Measurements from ENCODE around the gene BMPR1B.

The BMPR1B gene

GRCh38 chr4:94918543-94918942, 160.8 kb downstream of the BMPR1B start:
- no peak for DNase-seq

GRCh38 chr4:94920369-94920768, 162.6 kb downstream of the BMPR1B start:
- no peak for DNase-seq

- DNase-seq = no peak
Observed at GRCh38 chr4:94924566-94924965, 166.8 kb downstream of the BMPR1B start.

GRCh38 chr4:94925764-94926347, 168.1 kb downstream of the BMPR1B start:
- DNase-seq = no peak

- DNase-seq = no peak
Observed at GRCh38 chr4:94926936-94927335, 169.2 kb downstream of the BMPR1B start.

- DNase-seq = no peak
Observed at GRCh38 chr4:94927696-94928095, 169.9 kb downstream of the BMPR1B start.

GRCh38 chr4:94929696-94930095, 171.9 kb downstream of the BMPR1B start:
- DNase-seq = no peak

DNA sequence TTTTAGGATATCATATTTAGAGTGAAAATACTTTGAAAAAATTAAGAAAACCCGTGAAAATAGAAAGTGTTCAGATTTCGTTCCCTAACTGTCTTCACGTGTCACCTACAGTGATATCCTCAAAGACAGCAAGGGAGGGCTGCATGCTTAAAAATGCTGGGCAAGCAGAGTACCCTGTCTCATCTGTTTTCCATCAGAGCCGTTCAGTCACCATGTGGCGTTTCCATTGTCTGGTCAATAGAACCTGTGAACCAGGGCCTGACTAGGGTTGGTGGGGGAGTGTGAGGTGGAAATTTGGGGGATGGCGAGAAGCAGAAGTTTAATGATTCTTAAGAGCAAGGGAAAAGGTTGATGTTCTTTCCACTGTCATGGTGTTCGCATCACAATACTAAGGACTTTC, 173.9 kb downstream of the BMPR1B start:
- no peak for DNase-seq

DNA sequence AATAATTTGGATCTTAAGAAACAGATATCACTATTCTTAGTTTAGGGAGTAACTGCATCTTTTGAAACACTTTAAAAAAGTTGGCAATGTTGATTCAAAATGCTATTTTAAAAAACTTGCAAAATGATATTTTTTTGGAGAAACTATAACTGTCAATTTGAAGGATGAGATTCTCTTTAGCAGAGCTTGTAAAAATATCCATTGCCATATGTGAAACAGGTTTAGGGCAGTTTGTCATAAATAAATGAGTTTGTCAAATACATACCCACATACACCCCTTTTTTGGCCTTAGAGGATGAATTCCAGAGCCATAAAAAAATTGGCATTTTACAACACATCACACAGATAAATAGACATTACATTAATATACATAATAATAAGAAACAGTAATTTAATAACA, 174.6 kb downstream of the BMPR1B start:
- no peak for DNase-seq

- no peak for DNase-seq
Observed at GRCh38 chr4:94933799-94934198, 176.0 kb downstream of the BMPR1B start.

- DNase-seq = no peak
Observed at GRCh38 chr4:94934201-94934600, 176.4 kb downstream of the BMPR1B start.

GRCh38 chr4:94934864-94935263, 177.1 kb downstream of the BMPR1B start:
- no peak for DNase-seq

DNA sequence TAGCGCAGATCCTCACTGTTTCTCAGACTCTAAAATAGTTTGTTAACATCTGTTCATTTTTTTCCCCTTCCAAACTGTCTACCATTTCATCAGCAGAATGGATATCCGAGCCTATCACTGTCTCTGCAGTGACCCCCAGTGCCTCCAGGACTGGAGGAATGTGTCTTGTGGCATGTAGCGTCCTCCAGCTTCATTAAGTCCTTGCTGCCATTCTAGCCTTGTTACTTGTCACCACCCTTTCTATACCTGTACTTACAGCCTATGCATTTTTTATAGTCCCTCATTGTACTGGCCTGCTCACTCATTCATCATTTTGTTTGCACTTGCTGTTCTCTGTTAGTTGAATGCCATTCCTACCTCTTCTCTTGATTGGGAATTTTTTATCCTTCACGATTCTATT, 179.1 kb downstream of the BMPR1B start:
- DNase-seq = no peak

- no peak for DNase-seq
Observed at GRCh38 chr4:94939791-94940519, 182.2 kb downstream of the BMPR1B start.

DNA sequence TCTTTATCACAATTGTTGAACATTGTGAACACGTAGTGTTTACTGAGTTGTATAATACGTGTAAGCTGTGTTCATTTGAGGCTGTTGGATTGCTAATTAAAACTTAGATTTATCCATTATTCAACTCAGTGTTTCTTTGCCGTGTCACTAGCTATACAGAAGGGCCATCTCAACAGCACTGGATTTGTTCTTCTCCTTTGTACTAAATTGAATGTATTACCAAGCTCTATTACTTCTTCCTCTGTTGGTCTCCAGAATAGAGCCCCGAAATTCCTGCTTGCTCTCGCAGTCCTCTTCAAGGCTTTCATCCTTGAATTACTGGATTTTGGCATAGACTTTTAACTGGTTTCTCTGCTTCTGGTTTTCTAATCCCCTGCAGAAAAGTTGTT, 182.8 kb downstream of the BMPR1B start:
- DNase-seq = no peak

GRCh38 chr4:94941706-94942105, 184.0 kb downstream of the BMPR1B start:
- DNase-seq = no peak

DNA sequence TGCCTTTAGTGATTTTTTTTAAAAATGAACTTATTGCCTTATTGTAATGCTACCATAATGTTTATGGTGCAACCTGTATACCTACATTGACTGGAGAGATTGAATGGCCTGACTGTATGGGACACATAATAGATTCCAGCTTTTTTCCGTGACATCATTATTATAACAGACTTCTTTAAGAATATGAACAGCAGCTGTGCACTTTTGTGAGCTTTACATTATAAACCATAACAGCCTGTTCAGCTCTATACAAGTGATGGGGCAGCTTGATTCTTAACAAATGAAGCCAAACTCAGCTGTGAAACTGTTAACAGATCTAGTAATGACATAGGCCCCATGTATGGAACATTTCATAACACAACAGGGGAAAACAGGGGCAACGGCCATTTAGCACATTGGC, 187.0 kb downstream of the BMPR1B start:
- DNase-seq = no peak

DNA sequence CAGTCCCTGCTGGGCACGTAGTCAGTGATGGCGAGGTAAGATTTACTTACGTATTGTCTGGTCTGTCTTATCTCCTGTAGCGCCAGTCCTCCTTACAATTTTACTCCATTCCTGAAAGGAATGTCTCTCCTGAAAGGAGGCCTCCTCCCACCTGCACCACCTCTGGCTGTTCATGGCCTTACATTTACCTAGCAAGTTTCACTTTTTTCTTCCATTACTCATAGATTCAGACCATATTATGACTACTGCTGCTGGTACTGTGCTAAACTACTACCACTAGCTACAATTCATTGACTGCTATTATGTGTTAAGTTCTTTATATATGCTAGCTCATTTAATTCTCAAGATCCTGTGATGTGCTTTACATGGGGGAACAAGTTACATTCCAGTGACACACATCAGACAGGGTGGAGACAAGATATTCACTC, 189.9 kb downstream of the BMPR1B start:
- DNase-seq = no peak

DNA sequence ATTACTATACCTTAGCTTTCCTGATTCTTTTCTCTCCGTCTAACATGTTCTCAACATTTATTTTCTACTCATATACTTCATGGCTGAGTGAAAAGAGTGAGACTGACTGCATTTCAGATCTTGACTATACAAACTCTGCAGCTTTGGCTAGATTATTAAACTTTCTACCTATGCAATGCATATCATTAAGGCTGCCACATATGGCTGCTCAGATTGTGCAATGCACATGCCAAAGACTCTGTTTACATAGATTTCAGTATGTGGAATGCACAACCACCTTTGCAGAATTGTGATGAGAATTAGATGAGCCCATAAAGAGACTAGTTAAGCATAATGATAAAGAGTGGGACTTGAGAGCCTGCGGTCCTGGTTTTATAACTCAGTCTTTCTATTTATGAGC, 196.5 kb downstream of the BMPR1B start:
- no peak for DNase-seq

- peak in 1 of 2 experiments; percentile 27 for DNase-seq
Observed at GRCh38 chr4:94957030-94957429, 199.3 kb downstream of the BMPR1B start.

- no peak for DNase-seq
Observed at GRCh38 chr4:94959307-94959706, 201.6 kb downstream of the BMPR1B start.

DNA sequence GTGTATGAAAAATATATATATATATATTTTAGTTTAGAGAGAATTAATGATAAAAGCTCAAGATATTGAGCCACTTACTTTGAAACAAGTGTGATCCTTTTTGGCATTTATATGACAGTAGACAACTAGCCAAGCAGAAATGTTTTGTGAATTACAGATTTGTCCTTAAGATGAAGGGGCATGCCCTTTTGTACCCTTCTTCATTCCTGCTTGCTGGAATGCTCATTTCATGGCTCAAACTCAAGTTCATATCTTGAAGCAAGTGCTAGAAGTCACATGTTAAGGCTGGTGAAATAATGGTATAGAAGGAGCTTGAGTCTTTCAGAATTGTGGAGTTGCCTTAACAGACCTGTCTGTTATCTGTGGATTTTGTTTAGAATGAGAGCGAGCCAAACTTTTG, 203.0 kb downstream of the BMPR1B start:
- no peak for DNase-seq

DNA sequence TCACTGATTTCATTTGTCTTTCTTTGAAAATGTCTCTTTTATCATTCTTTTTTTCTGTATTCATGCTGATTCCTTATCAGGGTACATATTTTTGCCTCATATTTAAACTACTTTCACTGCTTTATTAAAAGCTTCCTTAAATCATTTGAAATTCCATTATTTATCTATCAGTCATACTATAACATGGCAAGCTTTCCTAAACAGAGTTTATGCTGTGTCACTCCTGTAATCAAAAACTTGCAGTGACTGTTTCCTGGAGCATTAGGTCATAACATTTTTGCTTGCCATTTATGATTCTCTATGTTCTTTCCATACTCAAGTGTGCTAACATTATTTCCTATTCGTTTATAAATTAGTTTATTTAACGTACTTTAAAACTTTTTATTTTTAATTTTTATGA, 203.7 kb downstream of the BMPR1B start:
- no peak for DNase-seq

DNA sequence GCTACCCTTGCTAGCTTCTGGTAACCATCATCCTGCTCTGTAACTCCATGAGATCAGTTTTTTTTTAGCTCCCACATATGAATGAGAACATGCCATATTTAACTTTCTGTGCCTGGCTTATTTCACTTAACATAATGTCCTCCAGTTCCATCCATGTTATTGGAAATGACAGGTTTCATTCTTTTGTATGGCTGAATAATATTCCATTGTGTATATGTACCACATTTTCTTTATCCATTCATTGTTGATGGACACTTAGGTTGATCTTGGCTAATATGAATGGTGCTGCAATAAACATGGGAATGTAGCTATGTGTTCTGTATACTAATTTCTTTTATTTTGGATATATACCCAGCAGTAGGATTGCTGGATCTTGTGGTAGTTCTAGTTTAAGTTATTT, 204.7 kb downstream of the BMPR1B start:
- no peak for DNase-seq

DNA sequence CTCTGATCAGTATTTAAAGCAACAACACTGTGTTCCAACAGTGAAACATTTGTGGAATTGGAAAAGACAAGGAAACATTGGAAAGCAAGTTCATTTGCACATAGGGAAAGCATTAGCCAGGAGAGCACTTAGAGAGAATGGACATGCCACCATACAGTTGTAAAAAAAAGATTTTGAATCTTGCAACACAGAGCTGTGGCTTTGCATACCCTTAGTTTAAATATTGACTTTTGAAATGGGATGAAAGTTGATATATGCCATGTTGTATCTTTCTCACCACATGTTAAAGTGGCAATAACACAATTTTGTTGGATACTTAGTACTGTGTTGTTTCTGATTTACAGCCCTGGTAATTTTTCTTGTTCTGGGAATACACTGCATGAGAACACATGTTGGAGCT, 208.1 kb downstream of the BMPR1B start:
- DNase-seq = no peak

All from NCI-H524 (cell line).